T-cell (primary cell): ENCODE data around the gene USF2. TPM values are rescaled to one million over a fixed set of nuclear protein-coding genes. Genes with fewer than 3 reads are reported as not detected.

Experiments
- ATAC-seq, 4 experiments: fragments of 200-7000 bp in 3 of 4; fragments of 150-1000 bp in 1 of 4; cut with Tn5 transposase; replicated peaks in 1 of 4; 1 replicate in 3 of 4; 2 replicates in 1 of 4; pipeline ENCODE4 v1.10.0; 2021; ENCODE audit warnings: moderate library complexity in 3 of 4, mild to moderate bottlenecking in 2 of 4, moderate number of reproducible peaks in 1 of 4
- CTCF ChIA-PET, 2 donors: fragments of 300-600 bp; sonication (Branson Sonifier 250); formaldehyde crosslinking; loops; one replicate each; lab custom pipeline; 2022; ENCODE audit warnings: antibody characterized with exemption in 2 of 2; lab: Charles Lee
- POLR2A ChIA-PET, 2 donors: fragments of 300-600 bp; sonication (Branson Sonifier 250); formaldehyde crosslinking; loops; one replicate each; lab custom pipeline; 2022; ENCODE audit warnings: antibody characterized with exemption in 2 of 2; lab: Charles Lee
- DNase-seq, 35 experiments: peaks; one replicate each; pipeline versions ENCODE4 v3.0.0 to v3.0.0-alpha.2; 2013 to 2023
- H3K27ac ChIP-seq: one replicate; pipeline ENCODE4 v1.5.1; 2013; ENCODE audit warnings: low read length
- H3K27me3 ChIP-seq, 2 experiments: replicated peaks in 1 of 2; 1 replicate in 1 of 2; 2 replicates in 1 of 2; pipeline versions ENCODE4 v1.6.1 to v1.7.0; 2013; ENCODE audit warnings: low read length in 1 of 2, mixed read lengths in 1 of 2; ENCODE audit not compliant: control insufficient read depth in 2 of 2, insufficient read depth in 2 of 2; ENCODE audit errors: extremely low read depth in 1 of 2
- H3K36me3 ChIP-seq, 2 donors: 1 replicate in 1 of 2; 2 replicates in 1 of 2; pipeline versions ENCODE4 v1.6.1 to v1.7.0; 2013; ENCODE audit warnings: low read length in 1 of 2; ENCODE audit not compliant: control insufficient read depth in 2 of 2, insufficient read depth in 1 of 2; ENCODE audit errors: extremely low read depth in 1 of 2
- H3K4me1 ChIP-seq, 2 experiments: 1 replicate in 1 of 2; 2 replicates in 1 of 2; pipeline versions ENCODE4 v1.6.1 to v1.7.0; 2013; ENCODE audit warnings: low read length in 2 of 2, mixed read lengths in 1 of 2; ENCODE audit not compliant: insufficient read depth in 2 of 2, control insufficient read depth in 1 of 2; ENCODE audit errors: extremely low read depth in 1 of 2
- H3K4me3 ChIP-seq, 2 donors: 1 replicate in 1 of 2; 2 replicates in 1 of 2; pipeline versions ENCODE4 v1.5.1 to v1.7.0; 2013; ENCODE audit warnings: mild to moderate bottlenecking in 2 of 2, low read length in 1 of 2, moderate library complexity in 1 of 2; ENCODE audit not compliant: control insufficient read depth in 1 of 2; ENCODE audit errors: extremely low read depth in 1 of 2
- H3K9me3 ChIP-seq: 2 replicates; pipeline ENCODE4 v1.7.0; 2013
- H3K27ac Mint-ChIP-seq, 2 donors: one replicate each; pipeline ENCODE4 v1.8.0; 2020 to 2021; ENCODE audit warnings: mild to moderate bottlenecking in 2 of 2, mixed read lengths in 2 of 2
- H3K27me3 Mint-ChIP-seq, 2 donors: one replicate each; pipeline ENCODE4 v1.8.0; 2021 to 2022; ENCODE audit warnings: mixed read lengths in 2 of 2
- H3K36me3 Mint-ChIP-seq: one replicate; pipeline ENCODE4 v1.8.0; 2021; ENCODE audit warnings: mixed read lengths
- H3K4me1 Mint-ChIP-seq, 3 donors: one replicate each; pipeline ENCODE4 v1.8.0; 2020 to 2022; ENCODE audit warnings: mixed read lengths in 3 of 3, mild to moderate bottlenecking in 1 of 3
- H3K4me3 Mint-ChIP-seq, 3 donors: one replicate each; pipeline ENCODE4 v1.8.0; 2020 to 2022; ENCODE audit warnings: mild to moderate bottlenecking in 3 of 3, mixed read lengths in 3 of 3, moderate library complexity in 3 of 3
- H3K9me3 Mint-ChIP-seq, 3 donors: one replicate each; pipeline ENCODE4 v1.8.0; 2020 to 2022; ENCODE audit warnings: mixed read lengths in 3 of 3
- WGBS: methylation state at CpG from one replicate; pipeline ENCODE4 v1.1.5; 2013; ENCODE audit warnings: missing lambda C conversion rate; ENCODE audit not compliant: insufficient coverage; 5-methylcytosine and 5-hydroxymethylcytosine counted together
- total RNA-seq, 35 experiments: library from RNA in 6 of 35; stranded (reverse) in 6 of 35; fragments of 120-200 nt in 1 of 35; gene quantifications; one replicate each; pipeline versions ENCODE4 v1.2.1 to v1.2.4 and lab custom pipeline; 2013 to 2026

Gene USF2
- total RNA-seq, 5 donors from 2014 or later (not counting 1 experiment from before 2014, with no cell fraction given): 207 to 255 (median 249) TPM

- Histone ChIP-seq H3K27ac (no peak overlapping the region), H3K4me1 (peaks cover 0 to 21% of the 10 kb centered on the region in 2 experiments), H3K4me3 (no peak overlapping the region), H3K36me3 (peaks cover 13 to 59% of the 10 kb centered on the region in 2 donors), H3K27me3 (no peaks in the 10 kb centered on the region), H3K9me3 (no peaks in the 10 kb centered on the region)
- H3K27ac Mint-ChIP-seq: peak overlapping the region; percentile 4 to 8
- ChIA-PET POLR2A (no interaction called here), CTCF (no interaction called here)
- DNase-seq (peak in 1 of 35 experiments; percentile 26), ATAC-seq (no peak)
- 90% methylated on average over 16 of the region's 16 CpGs for WGBS
- no peak overlapping the region for H3K4me3 Mint-ChIP-seq
- peaks cover 43% of the 10 kb centered on the region for H3K36me3 Mint-ChIP-seq
- H3K27me3 Mint-ChIP-seq: no peaks in the 10 kb centered on the region
- peaks cover 29 to 40% (median 39%) of the 10 kb centered on the region in 3 donors for H3K4me1 Mint-ChIP-seq
- no peaks in the 10 kb centered on the region for H3K9me3 Mint-ChIP-seq
Measured at GRCh38 chr19:35272122-35272719, 3.5 kb downstream of the USF2 start.

GRCh38 chr19:35272954-35273649, 4.3 kb downstream of the USF2 start:
- Mint-ChIP-seq H3K27ac (peak overlapping the region; percentile 47 to 53), H3K4me3 (no peak overlapping the region), H3K36me3 (peaks cover 44% of the 10 kb centered on the region), H3K9me3 (no peaks in the 10 kb centered on the region), H3K4me1 (peaks cover 28 to 38% (median 35%) of the 10 kb centered on the region in 3 donors), H3K27me3 (no peaks in the 10 kb centered on the region)
- Histone ChIP-seq H3K27me3 (no peaks in the 10 kb centered on the region), H3K9me3 (no peaks in the 10 kb centered on the region), H3K27ac (no peak overlapping the region), H3K4me3 (no peak overlapping the region), H3K36me3 (peaks cover 13 to 65% of the 10 kb centered on the region in 2 donors), H3K4me1 (peaks cover 0 to 17% of the 10 kb centered on the region in 2 experiments)
- ATAC-seq (no peak), DNase-seq (no peak)
- ChIA-PET POLR2A (interaction anchor here in 1 of 2 donors (0.6 kb wide), 1 partner anchor 123 kb away, joined by 3 read pairs; no protein-coding TSS in a partner anchor), CTCF (interaction anchor here in 1 of 2 donors (0.6 kb wide), 1 partner anchor 155 kb away, joined by 3 read pairs; no protein-coding TSS in a partner anchor)
- 96% methylated on average over 6 of the region's 10 CpGs for WGBS

GRCh38 chr19:35273686-35274259, 5.0 kb downstream of the USF2 start:
- CTCF ChIA-PET: interaction anchor here in 1 of 2 donors (0.6 to 0.7 kb wide), 2 partner anchors 156 to 188 kb away, joined by 3 read pairs; no protein-coding TSS in a partner anchor
- Histone ChIP-seq H3K9me3 (no peaks in the 10 kb centered on the region), H3K36me3 (peaks cover 17 to 69% of the 10 kb centered on the region in 2 donors), H3K4me3 (no peak overlapping the region), H3K27ac (no peak overlapping the region), H3K4me1 (peaks cover 0 to 17% of the 10 kb centered on the region in 2 experiments), H3K27me3 (no peaks in the 10 kb centered on the region)
- POLR2A ChIA-PET: no interaction called here
- Mint-ChIP-seq H3K27me3 (no peaks in the 10 kb centered on the region), H3K4me3 (no peak overlapping the region), H3K27ac (peak overlapping the region; percentile 32 to 64), H3K36me3 (peaks cover 44% of the 10 kb centered on the region), H3K9me3 (no peaks in the 10 kb centered on the region), H3K4me1 (peaks cover 28 to 38% (median 35%) of the 10 kb centered on the region in 3 donors)
- WGBS: 84% methylated on average over 13 of the region's 14 CpGs
- ATAC-seq (no peak), DNase-seq (no peak)

- ATAC-seq (no peak), DNase-seq (no peak)
- peak overlapping the region in 1 of 2 donors; percentile 32 for H3K27ac Mint-ChIP-seq
- ChIA-PET CTCF (interaction anchor here in 1 of 2 donors (0.7 kb wide), 1 partner anchor 188 kb away, joined by 3 read pairs; no protein-coding TSS in a partner anchor), POLR2A (interaction anchor here in 1 of 2 donors (0.7 kb wide), 1 partner anchor 131 kb away, joined by 4 read pairs; the partner anchor contains the start of gene FXYD7)
- H3K36me3 Mint-ChIP-seq: peaks cover 44% of the 10 kb centered on the region
- Histone ChIP-seq H3K27ac (no peak overlapping the region), H3K9me3 (no peaks in the 10 kb centered on the region), H3K36me3 (peaks cover 20 to 71% of the 10 kb centered on the region in 2 donors), H3K27me3 (no peaks in the 10 kb centered on the region), H3K4me3 (no peak overlapping the region), H3K4me1 (peaks cover 0 to 17% of the 10 kb centered on the region in 2 experiments)
- no peak overlapping the region for H3K4me3 Mint-ChIP-seq
- H3K9me3 Mint-ChIP-seq: no peaks in the 10 kb centered on the region
- WGBS: 100% methylated on average over 2 of the region's 5 CpGs
- H3K4me1 Mint-ChIP-seq: peaks cover 28 to 38% (median 35%) of the 10 kb centered on the region in 3 donors
- H3K27me3 Mint-ChIP-seq: no peaks in the 10 kb centered on the region
Measured at GRCh38 chr19:35274323-35274722, 5.6 kb downstream of the USF2 start.

GRCh38 chr19:35276706-35277281, 8.0 kb downstream of the USF2 start:
- CTCF ChIA-PET: no interaction called here
- Mint-ChIP-seq H3K27me3 (no peaks in the 10 kb centered on the region), H3K9me3 (no peaks in the 10 kb centered on the region), H3K27ac (no peak overlapping the region), H3K4me1 (peaks cover 14 to 29% (median 26%) of the 10 kb centered on the region in 3 donors), H3K36me3 (peaks cover 37% of the 10 kb centered on the region), H3K4me3 (no peak overlapping the region)
- Histone ChIP-seq H3K9me3 (no peaks in the 10 kb centered on the region), H3K36me3 (peaks cover 14 to 57% of the 10 kb centered on the region in 2 donors), H3K27me3 (peaks cover 0 to 9% of the 10 kb centered on the region in 2 experiments), H3K4me3 (no peak overlapping the region), H3K27ac (no peak overlapping the region), H3K4me1 (peaks cover 0 to 1% of the 10 kb centered on the region in 2 experiments)
- POLR2A ChIA-PET: no interaction called here
- WGBS: 91% methylated on average over 26 of the region's 28 CpGs
- no peak for ATAC-seq
- no peak for DNase-seq
